ENCODE results near the gene ADARB2. TPM values are rescaled to one million over a fixed set of nuclear protein-coding genes. Genes with fewer than 3 reads are reported as not detected.

ADARB2 gene
- total RNA-seq, 6 experiments from 2014 or later, result not detected

GRCh38 chr10:1199897-1200721, 537.2 kb downstream of the ADARB2 start:
- DNase-seq, result no peak
- H3K9me3 Mint-ChIP-seq, result no peaks in the 10 kb centered on the region; the same call in 1 of the 2 replicates

GRCh38 chr10:1199345-1199673, 538.0 kb downstream of the ADARB2 start:
- no peaks in the 10 kb centered on the region for H3K4me1 Mint-ChIP-seq (ENCODE audit: low read depth)
- TF ChIP-seq CTCF (IDR thresholded peaks at IDR 0.05), result no peak
- no peaks in the 10 kb centered on the region for H3K36me3 Mint-ChIP-seq (ENCODE audit: low read depth)
- no peak overlapping the region for H3K4me3 Mint-ChIP-seq
- no peak overlapping the region for H3K27ac Mint-ChIP-seq
- H3K9me3 Mint-ChIP-seq, result no peaks in the 10 kb centered on the region; the same call in 1 of the 2 replicates
- H3K27me3 Mint-ChIP-seq (ENCODE audit: insufficient read depth), result peaks cover 17% of the 10 kb centered on the region
- DNase-seq, result no peak

More at GRCh38 chr10:1199897-1200721, 537.2 kb downstream of the ADARB2 start:
- H3K4me3 Mint-ChIP-seq, result no peak overlapping the region
- H3K27me3 Mint-ChIP-seq (ENCODE audit: insufficient read depth), result peaks cover 14% of the 10 kb centered on the region
- TF ChIP-seq CTCF (IDR thresholded peaks at IDR 0.05), result no peak
- no peaks in the 10 kb centered on the region for H3K4me1 Mint-ChIP-seq (ENCODE audit: low read depth)
- no peak overlapping the region for H3K27ac Mint-ChIP-seq
- H3K36me3 Mint-ChIP-seq (ENCODE audit: low read depth), result no peaks in the 10 kb centered on the region

- no peak for TF ChIP-seq CTCF (IDR thresholded peaks at IDR 0.05)
- H3K27ac Mint-ChIP-seq, result no peak overlapping the region
- DNase-seq, result no peak
- H3K4me1 Mint-ChIP-seq (ENCODE audit: low read depth), result no peaks in the 10 kb centered on the region
- H3K36me3 Mint-ChIP-seq (ENCODE audit: low read depth), result no peaks in the 10 kb centered on the region
- no peaks in the 10 kb centered on the region; the same call in 1 of the 2 replicates for H3K9me3 Mint-ChIP-seq
- peaks cover 13% of the 10 kb centered on the region for H3K27me3 Mint-ChIP-seq (ENCODE audit: insufficient read depth)
- H3K4me3 Mint-ChIP-seq, result no peak overlapping the region
Observed at GRCh38 chr10:1198453-1199344, 538.6 kb downstream of the ADARB2 start.

- Mint-ChIP-seq H3K9me3 (no peaks in the 10 kb centered on the region), H3K36me3 (ENCODE audit: low read depth) (no peaks in the 10 kb centered on the region), H3K27ac (no peak overlapping the region), H3K4me3 (no peak overlapping the region), H3K27me3 (ENCODE audit: insufficient read depth) (peaks cover 20% of the 10 kb centered on the region), H3K4me1 (ENCODE audit: low read depth) (no peaks in the 10 kb centered on the region)
- DNase-seq, result no peak
- TF ChIP-seq CTCF (IDR thresholded peaks at IDR 0.05), result no peak
Observed at GRCh38 chr10:1197384-1197783, 539.9 kb downstream of the ADARB2 start.

- Mint-ChIP-seq H3K4me1 (ENCODE audit: low read depth) (no peaks in the 10 kb centered on the region), H3K36me3 (ENCODE audit: low read depth) (no peaks in the 10 kb centered on the region), H3K27me3 (ENCODE audit: insufficient read depth) (peaks cover 22% of the 10 kb centered on the region), H3K9me3 (no peaks in the 10 kb centered on the region), H3K27ac (no peak overlapping the region), H3K4me3 (no peak overlapping the region)
- DNase-seq, result no peak
- no peak for TF ChIP-seq CTCF (IDR thresholded peaks at IDR 0.05)
Observed at GRCh38 chr10:1196656-1197055, 540.7 kb downstream of the ADARB2 start.

All from HFFc6 (cell line).